Lower lobe of right lung (tissue), 2 donors: ENCODE measurements around the gene PROX2. TPM values are rescaled to one million over a fixed set of nuclear protein-coding genes. Genes with fewer than 3 reads are reported as not detected.

Experiments
- ATAC-seq, 2 donors: fragments of 200-7000 bp; cut with Tn5 transposase; one replicate each; pipeline ENCODE4 v1.9.1; 2020 to 2022; ENCODE audit warnings: mild to moderate bottlenecking in 2 of 2, moderate library complexity in 2 of 2
- DNase-seq: peaks from one replicate; pipeline ENCODE4 v3.0.0-alpha.2; 2020
- H3K27ac ChIP-seq: fragments of 200-600 bp; one replicate; pipeline ENCODE4 v1.8.0; 2022
- H3K27me3 ChIP-seq: fragments of 200-600 bp; one replicate; pipeline ENCODE4 v1.8.0; 2022; ENCODE audit warnings: low read depth
- H3K36me3 ChIP-seq: fragments of 200-600 bp; one replicate; pipeline ENCODE4 v1.8.0; 2022; ENCODE audit warnings: mild to moderate bottlenecking
- H3K4me1 ChIP-seq: fragments of 200-600 bp; one replicate; pipeline ENCODE4 v1.8.0; 2022
- H3K4me3 ChIP-seq: fragments of 200-600 bp; one replicate; pipeline ENCODE4 v1.8.0; 2022; ENCODE audit warnings: mild to moderate bottlenecking
- H3K9me3 ChIP-seq: fragments of 200-600 bp; one replicate; pipeline ENCODE4 v1.8.0; 2022
- CTCF ChIP-seq: fragments of 200-600 bp; IDR thresholded peaks from one replicate; pipeline ENCODE4 v1.8.0; 2022; ENCODE audit warnings: antibody characterized with exemption, mild to moderate bottlenecking
- intact Hi-C: fragments of 100-400 bp; cut with DNase I; formaldehyde crosslinking; loops from one replicate; pipeline ENCODE4 v1.11.0; 2022
- total RNA-seq: library from RNA; stranded (reverse); fragmentation: NEBNext Ultra II Directional; extraction: Animal tissue kit (Norgen Biotek cat#: 25700); gene quantifications from one replicate; pipeline ENCODE4 v1.2.1, GENCODE V29; 2021
- donor health status: DM: no; HTN: yes; CAD: no; lungs with severe emphysema.

The PROX2 gene
- total RNA-seq, 1 donor from 2014 or later, result 0.12 TPM

GRCh38 chr14:74915826-74916225 lies 39.9 kb upstream of the PROX2 start:
- intact Hi-C loops, result no loop called here
- H3K27ac ChIP-seq, result no peak overlapping the region

GRCh38 chr14:74915426-74915825 lies 39.5 kb upstream of the PROX2 start:
- Histone ChIP-seq H3K4me1 (peaks cover 18% of the 10 kb centered on the region), H3K36me3 (no peaks in the 10 kb centered on the region), H3K4me3 (no peak overlapping the region), H3K27me3 (no peaks in the 10 kb centered on the region), H3K9me3 (no peaks in the 10 kb centered on the region), H3K27ac (no peak overlapping the region)
- TF ChIP-seq CTCF, result no peak
- DNase-seq (no peak), ATAC-seq (no peak)
- intact Hi-C loops, result no loop called here

More at GRCh38 chr14:74915826-74916225, 39.9 kb upstream of the PROX2 start:
- H3K4me3 ChIP-seq, result no peak overlapping the region
- no peak for TF ChIP-seq CTCF
- no peaks in the 10 kb centered on the region for H3K9me3 ChIP-seq
- H3K27me3 ChIP-seq, result no peaks in the 10 kb centered on the region
- ATAC-seq, result no peak
- no peaks in the 10 kb centered on the region for H3K36me3 ChIP-seq
- no peak for DNase-seq
- peaks cover 18% of the 10 kb centered on the region for H3K4me1 ChIP-seq

- intact Hi-C loops, result no loop called here
- H3K27me3 ChIP-seq, result no peaks in the 10 kb centered on the region
- H3K4me1 ChIP-seq, result peaks cover 18% of the 10 kb centered on the region
- peak; percentile 68 for TF ChIP-seq CTCF
- no peaks in the 10 kb centered on the region for H3K9me3 ChIP-seq
- DNase-seq (no peak), ATAC-seq (peak; percentile 53 to 69)
- H3K27ac ChIP-seq, result no peak overlapping the region
- H3K36me3 ChIP-seq, result no peaks in the 10 kb centered on the region
- H3K4me3 ChIP-seq, result no peak overlapping the region
Measured at GRCh38 chr14:74913986-74914573, 38.1 kb upstream of the PROX2 start.

- no peak for ATAC-seq
- intact Hi-C loops, result no loop called here
- no peaks in the 10 kb centered on the region for H3K27me3 ChIP-seq
- H3K4me3 ChIP-seq, result no peak overlapping the region
- no peak for DNase-seq
- H3K36me3 ChIP-seq, result no peaks in the 10 kb centered on the region
- TF ChIP-seq CTCF, result no peak
- no peak overlapping the region for H3K27ac ChIP-seq
- H3K9me3 ChIP-seq, result no peaks in the 10 kb centered on the region
- peaks cover 17% of the 10 kb centered on the region for H3K4me1 ChIP-seq
Measured at GRCh38 chr14:74913393-74913910, 37.5 kb upstream of the PROX2 start.

- no peak for TF ChIP-seq CTCF
- intact Hi-C loops, result no loop called here
- H3K9me3 ChIP-seq, result no peaks in the 10 kb centered on the region
Measured at GRCh38 chr14:74912801-74913200, 36.9 kb upstream of the PROX2 start.

More at GRCh38 chr14:74912801-74913200, 36.9 kb upstream of the PROX2 start:
- DNase-seq, result no peak
- Histone ChIP-seq H3K27ac (no peak overlapping the region), H3K27me3 (no peaks in the 10 kb centered on the region), H3K4me1 (peaks cover 13% of the 10 kb centered on the region), H3K4me3 (no peak overlapping the region), H3K36me3 (no peaks in the 10 kb centered on the region)
- no peak for ATAC-seq
